Smooth muscle cell (in vitro differentiated cells): Measurements from ENCODE around the gene PTPRC. TPM values are rescaled to one million over a fixed set of nuclear protein-coding genes. Genes with fewer than 3 reads are reported as not detected.

Experiments
- DNase-seq: peaks from one replicate; lab custom pipeline; 2025; ENCODE audit not compliant: unreplicated experiment; lab: John Stamatoyannopoulos, UW
- H2AFZ ChIP-seq: fragments of 200-600 bp; sonication (generic); 2 replicates; pipeline ENCODE4 v1.6.0; 2016; ENCODE audit warnings: antibody characterized with exemption, low read depth, mild to moderate bottlenecking
- H3F3A ChIP-seq: fragments of 200-600 bp; sonication (generic); 2 replicates; pipeline ENCODE4 v1.6.0; 2017; ENCODE audit warnings: antibody characterized with exemption, low read depth
- H3K27ac ChIP-seq: fragments of 200-600 bp; sonication (generic); 2 replicates; pipeline ENCODE4 v1.5.1; 2016; ENCODE audit warnings: low read depth, mild to moderate bottlenecking
- H3K27me3 ChIP-seq: fragments of 200-600 bp; sonication (generic); 2 replicates; pipeline ENCODE4 v1.6.1; 2016; ENCODE audit warnings: low read depth, mild to moderate bottlenecking
- H3K36me3 ChIP-seq: fragments of 200-600 bp; sonication (generic); 2 replicates; pipeline ENCODE4 v1.5.1; 2016; ENCODE audit warnings: low read depth
- H3K4me1 ChIP-seq: fragments of 200-600 bp; sonication (generic); 2 replicates; pipeline ENCODE4 v1.5.1; 2016; ENCODE audit warnings: low read depth
- H3K4me2 ChIP-seq: fragments of 200-600 bp; sonication (generic); 2 replicates; pipeline ENCODE4 v1.6.0; 2016; ENCODE audit warnings: mild to moderate bottlenecking
- H3K4me3 ChIP-seq: fragments of 200-600 bp; sonication (generic); 2 replicates; pipeline ENCODE4 v1.5.1; 2016; ENCODE audit warnings: mild to moderate bottlenecking
- H3K79me2 ChIP-seq: fragments of 200-600 bp; sonication (generic); 2 replicates; pipeline ENCODE4 v1.6.0; 2016; ENCODE audit warnings: low read depth, mild to moderate bottlenecking
- H3K9ac ChIP-seq: fragments of 200-600 bp; sonication (generic); 2 replicates; pipeline ENCODE4 v1.6.0; 2016; ENCODE audit warnings: low read depth
- H3K9me3 ChIP-seq: fragments of 200-600 bp; sonication (generic); replicated peaks from 2 replicates; pipeline ENCODE4 v1.5.1; 2016; ENCODE audit warnings: low read depth
- H4K20me1 ChIP-seq: fragments of 200-600 bp; sonication (generic); 2 replicates; pipeline ENCODE4 v1.6.0; 2016; ENCODE audit warnings: low read depth
- CTCF ChIP-seq: fragments of 200-600 bp; sonication (generic); IDR thresholded peaks from 2 replicates; pipeline ENCODE4 v1.5.1; 2017; ENCODE audit warnings: borderline replicate concordance, mild to moderate bottlenecking, antibody characterized with exemption; ENCODE audit not compliant: insufficient read depth, poor library complexity, severe bottlenecking
- WGBS: methylation state at CpG from one replicate; pipeline ENCODE4 v1.1.7; 2016; ENCODE audit warnings: low lambda C conversion rate; 5-methylcytosine and 5-hydroxymethylcytosine counted together
- polyA plus RNA-seq: library from polyadenylated mRNA; unstranded; fragments of >200 nt; fragmentation: Nextera tagmentation; extraction: Ambion mirVana; gene quantifications from 2 replicates; pipeline ENCODE4 v1.2.1, GENCODE V29; 2016
- total RNA-seq: library from RNA; depleted of rRNA; stranded (reverse); fragments of >200 nt; gene quantifications from 2 replicates; pipeline ENCODE4 v1.2.3, GENCODE V29; 2014

Gene PTPRC
- total and polyA plus RNA-seq, 2 experiments from 2014 or later = 0.04 TPM; not detected in 1

DNA sequence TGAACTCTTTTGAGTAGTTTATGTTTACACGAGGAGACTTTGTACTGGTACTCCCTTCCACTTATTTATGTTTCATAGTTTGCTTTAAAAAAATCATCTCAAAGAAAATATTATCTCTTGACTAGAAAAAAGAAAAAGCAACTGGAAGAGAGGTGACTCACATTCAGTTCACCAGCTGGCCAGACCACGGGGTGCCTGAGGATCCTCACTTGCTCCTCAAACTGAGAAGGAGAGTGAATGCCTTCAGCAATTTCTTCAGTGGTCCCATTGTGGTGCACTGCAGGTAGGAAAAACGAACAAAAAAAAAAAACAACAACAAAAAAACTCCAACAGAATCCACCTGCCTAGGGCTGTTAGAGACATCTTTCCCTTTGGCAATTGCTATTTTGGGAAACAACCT, 102.9 kb downstream of the PTPRC start:
- 64% methylated on average over 3 of the region's 3 CpGs for WGBS
- Histone ChIP-seq H3K4me2 (no peak overlapping the region), H4K20me1 (no peaks in the 10 kb centered on the region), H3K9me3 (no peaks in the 10 kb centered on the region), H2AFZ (no peak overlapping the region), H3K27me3 (no peaks in the 10 kb centered on the region), H3F3A (no peaks in the 10 kb centered on the region), H3K79me2 (no peaks in the 10 kb centered on the region), H3K4me1 (no peaks in the 10 kb centered on the region), H3K36me3 (no peaks in the 10 kb centered on the region), H3K4me3 (no peak overlapping the region), H3K9ac (no peak overlapping the region), H3K27ac (no peak overlapping the region)
- no peak for DNase-seq
- no peak for TF ChIP-seq CTCF

- WGBS = 75% methylated on average over 2 of the region's 2 CpGs
- Histone ChIP-seq H3K4me3 (no peak overlapping the region), H3K79me2 (no peaks in the 10 kb centered on the region), H3K4me1 (no peaks in the 10 kb centered on the region), H3K9me3 (no peaks in the 10 kb centered on the region), H3K9ac (no peak overlapping the region), H2AFZ (no peak overlapping the region), H3K4me2 (no peak overlapping the region), H3K27me3 (no peaks in the 10 kb centered on the region), H3K36me3 (no peaks in the 10 kb centered on the region), H3F3A (no peaks in the 10 kb centered on the region), H4K20me1 (no peaks in the 10 kb centered on the region), H3K27ac (no peak overlapping the region)
- DNase-seq = no peak
- no peak for TF ChIP-seq CTCF
Measured at GRCh38 chr1:198747127-198747526, 108.3 kb downstream of the PTPRC start.

DNA sequence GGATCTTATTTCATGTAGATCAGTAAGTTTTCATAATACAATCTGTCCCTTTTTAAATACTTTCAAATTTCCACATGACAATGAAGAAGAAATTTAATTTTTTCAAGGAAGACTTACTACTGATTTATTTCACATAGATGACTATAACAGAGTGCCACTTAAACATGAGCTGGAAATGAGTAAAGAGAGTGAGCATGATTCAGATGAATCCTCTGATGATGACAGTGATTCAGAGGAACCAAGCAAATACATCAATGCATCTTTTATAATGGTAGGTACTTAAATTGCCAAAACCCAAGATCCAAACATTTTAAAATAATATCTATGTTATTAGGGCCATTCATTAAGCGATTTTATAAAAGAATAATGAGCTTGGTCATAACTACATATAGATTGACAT, 110.4 kb downstream of the PTPRC start:
- no peak overlapping the region for H3K9ac ChIP-seq
- H3K36me3 ChIP-seq = no peaks in the 10 kb centered on the region
- H3K4me3 ChIP-seq = no peak overlapping the region
- no peak overlapping the region for H3K4me2 ChIP-seq
- H3K9me3 ChIP-seq = no peaks in the 10 kb centered on the region
- no peaks in the 10 kb centered on the region for H3K4me1 ChIP-seq
- no peak overlapping the region for H2AFZ ChIP-seq
- no peaks in the 10 kb centered on the region for H3K27me3 ChIP-seq
- 81% methylated on average over 1 of the region's 1 CpG for WGBS
- no peak for DNase-seq
- no peak overlapping the region for H3K27ac ChIP-seq
- H4K20me1 ChIP-seq = no peaks in the 10 kb centered on the region
- no peaks in the 10 kb centered on the region for H3K79me2 ChIP-seq
- H3F3A ChIP-seq = no peaks in the 10 kb centered on the region
- no peak for TF ChIP-seq CTCF

- H3K36me3 ChIP-seq = no peaks in the 10 kb centered on the region
- H2AFZ ChIP-seq = no peak overlapping the region
- no peak overlapping the region for H3K27ac ChIP-seq
- TF ChIP-seq CTCF = no peak
- no peak overlapping the region for H3K4me3 ChIP-seq
- H3K4me1 ChIP-seq = no peaks in the 10 kb centered on the region
- no peak for DNase-seq
- no peaks in the 10 kb centered on the region for H3K9me3 ChIP-seq
- H3K79me2 ChIP-seq = no peaks in the 10 kb centered on the region
- H3K9ac ChIP-seq = no peak overlapping the region
- no peaks in the 10 kb centered on the region for H3K27me3 ChIP-seq
- 91% methylated on average over 3 of the region's 3 CpGs for WGBS
- H3F3A ChIP-seq = no peaks in the 10 kb centered on the region
- no peak overlapping the region for H3K4me2 ChIP-seq
- no peaks in the 10 kb centered on the region for H4K20me1 ChIP-seq
Measured at GRCh38 chr1:198750081-198750480, 111.2 kb downstream of the PTPRC start.
